Tibial nerve (tissue), 4 donors: ENCODE results near the gene TADA3. TPM values are rescaled to one million over a fixed set of nuclear protein-coding genes. Genes with fewer than 3 reads are reported as not detected.
A peak's percentile ranks its signal among the peaks of the same experiment; 100 is the strongest.

ENCODE experiments used
- DNase-seq, 2 donors: peaks; one replicate each; pipeline ENCODE4 v3.0.0-alpha.2; 2019; ENCODE audit warnings: low spot score in 2 of 2
- H3K27ac ChIP-seq, 4 donors: fragments of 200-600 bp; sonication (generic) in 3 of 4; one replicate each; pipeline ENCODE4 v1.5.1; 2017 to 2019; ENCODE audit warnings: mild to moderate bottlenecking in 1 of 4
- H3K27me3 ChIP-seq, 2 donors: fragments of 200-600 bp; sonication (generic) in 1 of 2; one replicate each; pipeline versions ENCODE4 v1.5.1 to v1.6.0; 2017 to 2019
- H3K36me3 ChIP-seq, 3 donors: fragments of 200-600 bp; sonication (generic); one replicate each; pipeline ENCODE4 v1.5.1; 2018 to 2019
- H3K4me1 ChIP-seq, 4 donors: fragments of 200-600 bp; sonication (generic) in 3 of 4; one replicate each; pipeline ENCODE4 v1.5.1; 2017 to 2019
- H3K4me3 ChIP-seq, 4 donors: fragments of 200-600 bp; sonication (generic) in 3 of 4; one replicate each; pipeline ENCODE4 v1.5.1; 2017 to 2019; ENCODE audit warnings: mild to moderate bottlenecking in 1 of 4, moderate library complexity in 1 of 4
- H3K9me3 ChIP-seq, 4 donors: fragments of 200-600 bp; sonication (generic) in 3 of 4; one replicate each; pipeline ENCODE4 v1.5.1; 2017 to 2019
- CTCF ChIP-seq, 5 experiments: fragments of 200-600 bp in 3 of 5; fragments of 450-650 bp in 2 of 5; sonication (generic) in 3 of 5; IDR thresholded peaks; one replicate each; pipeline ENCODE4 v1.5.1; 2016 to 2019; ENCODE audit warnings: antibody characterized with exemption in 5 of 5, mild to moderate bottlenecking in 3 of 5, moderate library complexity in 2 of 5
- EP300 ChIP-seq, 2 donors: sonication (generic); formaldehyde crosslinking; IDR thresholded peaks; one replicate each; pipeline ENCODE4 v1.6.1; 2017; ENCODE audit warnings: antibody characterized with exemption in 2 of 2, mild to moderate bottlenecking in 1 of 2
- POLR2A ChIP-seq, 2 donors: fragments of 450-650 bp; IDR thresholded peaks; one replicate each; pipeline ENCODE4 v1.6.1; 2017; ENCODE audit warnings: antibody characterized with exemption in 2 of 2, mild to moderate bottlenecking in 2 of 2, moderate library complexity in 2 of 2
- WGBS, 2 donors: methylation state at CpG; one replicate each; pipeline ENCODE4 v1.1.5; 2018; 5-methylcytosine and 5-hydroxymethylcytosine counted together
- total RNA-seq, 4 donors: library from RNA; depleted of rRNA; stranded (reverse); fragments of >200 nt; gene quantifications; one replicate each; pipeline ENCODE4 v1.1.0, GENCODE V29; 2016

The TADA3 gene
- total RNA-seq: 10 to 100 TPM; 56.1 to 69.0 (median 65.4) TPM

GRCh38 chr3:9792405-9793160 lies at the start of gene TADA3, which contains the start of gene ARPC4:
Gene TADA3 (minus strand): TSS chr3:9792473. CDS start chr3:9791466, 1,007 bp downstream.
Gene ARPC4 (plus strand): TSS chr3:9793082. CDS start chr3:9793122, 40 bp downstream.
- TF ChIP-seq POLR2A (IDR thresholded peaks at IDR 0.05) (peak in 1 of 2 donors; percentile 51), EP300 (IDR thresholded peaks at IDR 0.05) (peak; percentile 54 to 82), CTCF (IDR thresholded peaks at IDR 0.05) (peak in 3 of 5 experiments; percentile 12 to 69 (median 42))
- DNase-seq: peak; percentile 87 to 88
- Histone ChIP-seq H3K4me3 (peak within 1 kb of the TSS; percentile 90 to 99 (median 98)), H3K9me3 (no peaks in the 10 kb centered on the region), H3K36me3 (peaks cover 0 to 61% (median 0%) of the 10 kb centered on the region in 3 donors), H3K27ac (peak within 1 kb of the TSS; percentile 90 to 99 (median 98)), H3K4me1 (peaks cover 0 to 58% (median 28%) of the 10 kb centered on the region in 4 donors), H3K27me3 (no peaks in the 10 kb centered on the region)
- WGBS, 2 donors: 0 to 1% methylated on average over 63 to 65 of the region's 65 CpGs

- Histone ChIP-seq H3K9me3 (no peaks in the 10 kb centered on the region), H3K27me3 (no peaks in the 10 kb centered on the region), H3K36me3 (peaks cover 0 to 57% (median 15%) of the 10 kb centered on the region in 3 donors), H3K4me3 (no peak overlapping the region), H3K4me1 (peaks cover 0 to 16% (median 9%) of the 10 kb centered on the region in 4 donors), H3K27ac (no peak overlapping the region)
- 74 to 80% methylated on average over 8 of the region's 8 CpGs for WGBS, 2 donors
- no peak for DNase-seq
- no peak for TF ChIP-seq EP300 (IDR thresholded peaks at IDR 0.05)
- no peak for TF ChIP-seq CTCF (IDR thresholded peaks at IDR 0.05)
- TF ChIP-seq POLR2A (IDR thresholded peaks at IDR 0.05): no peak
Measured at GRCh38 chr3:9841015-9841414, 48.7 kb upstream of the TADA3 start.

- Histone ChIP-seq H3K4me3 (no peak overlapping the region), H3K27ac (no peak overlapping the region), H3K4me1 (peaks cover 0 to 12% (median 9%) of the 10 kb centered on the region in 4 donors), H3K9me3 (no peaks in the 10 kb centered on the region), H3K36me3 (peaks cover 0 to 79% (median 22%) of the 10 kb centered on the region in 3 donors), H3K27me3 (no peaks in the 10 kb centered on the region)
- no peak for DNase-seq
- TF ChIP-seq CTCF (IDR thresholded peaks at IDR 0.05): no peak
- TF ChIP-seq EP300 (IDR thresholded peaks at IDR 0.05): no peak
- no peak for TF ChIP-seq POLR2A (IDR thresholded peaks at IDR 0.05)
- 71 to 74% methylated on average over 4 of the region's 4 CpGs for WGBS, 2 donors
Measured at GRCh38 chr3:9838856-9839255, 46.6 kb upstream of the TADA3 start.

GRCh38 chr3:9837701-9838582 lies 45.7 kb upstream of the TADA3 start:
- Histone ChIP-seq H3K27me3 (no peaks in the 10 kb centered on the region), H3K4me3 (no peak overlapping the region), H3K9me3 (no peaks in the 10 kb centered on the region), H3K27ac (no peak overlapping the region), H3K36me3 (peaks cover 0 to 88% (median 22%) of the 10 kb centered on the region in 3 donors), H3K4me1 (peaks cover 0 to 7% (median 6%) of the 10 kb centered on the region in 4 donors)
- no peak for TF ChIP-seq EP300 (IDR thresholded peaks at IDR 0.05)
- no peak for TF ChIP-seq CTCF (IDR thresholded peaks at IDR 0.05)
- TF ChIP-seq POLR2A (IDR thresholded peaks at IDR 0.05): no peak
- no peak for DNase-seq
- WGBS, 2 donors: 77 to 80% methylated on average over 12 of the region's 12 CpGs
